ENCODE results near the gene CRHR1. TPM values are rescaled to one million over a fixed set of nuclear protein-coding genes. Genes with fewer than 3 reads are reported as not detected.

The CRHR1 gene
- total RNA-seq, 3 donors from 2014 or later (not counting 1 experiment from before 2014, with no cell fraction given) = not detected

DNA sequence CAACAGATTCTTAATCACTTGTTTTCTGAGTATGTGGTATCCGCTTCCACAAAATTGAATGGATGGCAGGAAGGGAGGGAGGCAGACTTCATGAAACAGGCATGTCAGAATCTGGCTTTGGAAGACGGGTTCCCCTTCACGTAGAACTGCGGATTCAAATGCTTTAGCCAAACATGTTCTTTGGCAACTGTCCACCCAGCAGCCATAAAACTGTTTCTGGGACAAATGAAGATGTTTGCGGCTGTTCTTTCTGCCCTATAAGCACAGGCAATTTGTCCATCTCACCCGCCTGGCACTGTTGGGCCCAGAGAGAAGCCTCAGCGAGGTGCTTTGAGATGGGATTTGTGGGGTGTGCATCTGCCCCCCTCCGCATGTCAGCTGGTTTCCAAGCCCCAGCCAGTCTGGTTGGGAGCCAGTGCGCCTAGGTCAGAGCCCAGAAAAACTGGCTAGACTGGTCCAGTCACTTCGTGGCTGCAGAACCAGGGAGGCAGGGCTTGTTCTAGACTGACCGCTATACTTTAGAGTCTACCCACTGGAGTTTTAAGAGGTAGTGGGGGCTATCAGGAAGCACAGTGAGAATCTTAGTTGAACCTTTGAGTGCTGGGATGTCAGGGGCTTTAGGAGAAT lies 6.3 kb downstream of the CRHR1 start:
- H3K36me3 Mint-ChIP-seq = no peaks in the 10 kb centered on the region
- no peaks in the 10 kb centered on the region for H3K9me3 ChIP-seq (ENCODE audit: control insufficient read depth, insufficient read depth, low read length)
- TF ChIP-seq, protein P1, sequence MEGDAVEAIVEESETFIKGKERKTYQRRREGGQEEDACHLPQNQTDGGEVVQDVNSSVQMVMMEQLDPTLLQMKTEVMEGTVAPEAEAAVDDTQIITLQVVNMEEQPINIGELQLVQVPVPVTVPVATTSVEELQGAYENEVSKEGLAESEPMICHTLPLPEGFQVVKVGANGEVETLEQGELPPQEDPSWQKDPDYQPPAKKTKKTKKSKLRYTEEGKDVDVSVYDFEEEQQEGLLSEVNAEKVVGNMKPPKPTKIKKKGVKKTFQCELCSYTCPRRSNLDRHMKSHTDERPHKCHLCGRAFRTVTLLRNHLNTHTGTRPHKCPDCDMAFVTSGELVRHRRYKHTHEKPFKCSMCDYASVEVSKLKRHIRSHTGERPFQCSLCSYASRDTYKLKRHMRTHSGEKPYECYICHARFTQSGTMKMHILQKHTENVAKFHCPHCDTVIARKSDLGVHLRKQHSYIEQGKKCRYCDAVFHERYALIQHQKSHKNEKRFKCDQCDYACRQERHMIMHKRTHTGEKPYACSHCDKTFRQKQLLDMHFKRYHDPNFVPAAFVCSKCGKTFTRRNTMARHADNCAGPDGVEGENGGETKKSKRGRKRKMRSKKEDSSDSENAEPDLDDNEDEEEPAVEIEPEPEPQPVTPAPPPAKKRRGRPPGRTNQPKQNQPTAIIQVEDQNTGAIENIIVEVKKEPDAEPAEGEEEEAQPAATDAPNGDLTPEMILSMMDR (IDR thresholded peaks at IDR 0.05) = no peak
- peaks cover 10% of the 10 kb centered on the region for H3K27me3 ChIP-seq (ENCODE audit: control insufficient read depth, insufficient read depth, low read length)
- no peak overlapping the region for H3K27ac Mint-ChIP-seq
- no peak overlapping the region for H3K4me3 ChIP-seq (ENCODE audit: low read length)
- intact Hi-C loops (cut with micrococcal nuclease) = no loop called here
- no peak for ATAC-seq
- peaks cover 0 to 5% of the 10 kb centered on the region in 2 donors for H3K4me1 Mint-ChIP-seq
- H3K27ac ChIP-seq (ENCODE audit: low read length) = no peak overlapping the region
- no peak overlapping the region for H3K4me3 Mint-ChIP-seq
- DNase-seq = no peak
- H3K36me3 ChIP-seq (ENCODE audit: control insufficient read depth, insufficient read depth, low read length) = no peaks in the 10 kb centered on the region
- no peaks in the 10 kb centered on the region for H3K9me3 Mint-ChIP-seq
- 86% methylated on average over 11 of the region's 11 CpGs for WGBS (ENCODE audit: insufficient coverage)
- peaks cover 52% of the 10 kb centered on the region in 2 donors for H3K27me3 Mint-ChIP-seq (ENCODE audit: low read depth in 2 of 2)
- H3K4me1 ChIP-seq (ENCODE audit: control insufficient read depth, insufficient read depth, low read length) = no peaks in the 10 kb centered on the region

DNA sequence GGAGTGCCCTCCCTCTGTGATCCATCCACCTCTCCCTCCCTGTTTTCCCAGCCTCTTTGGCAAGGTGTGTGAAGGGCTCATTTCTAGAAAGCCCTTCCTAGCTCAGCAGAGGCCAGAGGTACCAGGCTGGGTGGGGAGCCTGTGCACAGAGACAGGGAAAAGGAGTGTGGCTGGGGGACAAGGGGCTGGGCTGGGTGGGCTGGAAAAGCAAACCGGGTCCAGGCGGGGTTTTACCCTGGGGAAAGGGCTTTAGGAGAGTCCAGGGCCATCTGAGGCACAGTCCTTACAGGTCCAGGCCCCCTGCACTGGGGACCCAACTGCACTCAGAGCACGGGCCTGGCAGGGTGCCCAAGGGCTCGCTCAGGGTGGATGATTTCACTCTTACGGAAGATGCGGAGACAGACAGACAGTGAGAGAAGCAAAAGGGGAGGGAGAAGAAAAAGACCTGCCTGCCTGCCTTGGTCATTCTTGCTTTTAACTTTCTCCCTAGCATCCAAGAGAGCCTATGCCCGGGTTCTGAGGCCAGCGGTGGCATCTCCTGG lies 7.0 kb downstream of the CRHR1 start:
- H3K4me3 Mint-ChIP-seq = no peak overlapping the region
- Histone ChIP-seq H3K27me3 (ENCODE audit: control insufficient read depth, insufficient read depth, low read length) (peaks cover 11% of the 10 kb centered on the region), H3K4me1 (ENCODE audit: control insufficient read depth, insufficient read depth, low read length) (no peaks in the 10 kb centered on the region), H3K4me3 (ENCODE audit: low read length) (no peak overlapping the region), H3K27ac (ENCODE audit: low read length) (no peak overlapping the region), H3K9me3 (ENCODE audit: control insufficient read depth, insufficient read depth, low read length) (no peaks in the 10 kb centered on the region), H3K36me3 (ENCODE audit: control insufficient read depth, insufficient read depth, low read length) (no peaks in the 10 kb centered on the region)
- peaks cover 47 to 50% of the 10 kb centered on the region in 2 donors for H3K27me3 Mint-ChIP-seq (ENCODE audit: low read depth in 2 of 2)
- H3K36me3 Mint-ChIP-seq = no peaks in the 10 kb centered on the region
- TF ChIP-seq, protein P1 (IDR thresholded peaks at IDR 0.05) = no peak
- no peaks in the 10 kb centered on the region for H3K9me3 Mint-ChIP-seq
- DNase-seq = no peak
- WGBS (ENCODE audit: insufficient coverage) = 69% methylated on average over 8 of the region's 8 CpGs
- H3K27ac Mint-ChIP-seq = no peak overlapping the region
- peaks cover 0 to 5% of the 10 kb centered on the region in 2 donors for H3K4me1 Mint-ChIP-seq
- intact Hi-C loops (cut with micrococcal nuclease) = no loop called here
- ATAC-seq = no peak

DNA sequence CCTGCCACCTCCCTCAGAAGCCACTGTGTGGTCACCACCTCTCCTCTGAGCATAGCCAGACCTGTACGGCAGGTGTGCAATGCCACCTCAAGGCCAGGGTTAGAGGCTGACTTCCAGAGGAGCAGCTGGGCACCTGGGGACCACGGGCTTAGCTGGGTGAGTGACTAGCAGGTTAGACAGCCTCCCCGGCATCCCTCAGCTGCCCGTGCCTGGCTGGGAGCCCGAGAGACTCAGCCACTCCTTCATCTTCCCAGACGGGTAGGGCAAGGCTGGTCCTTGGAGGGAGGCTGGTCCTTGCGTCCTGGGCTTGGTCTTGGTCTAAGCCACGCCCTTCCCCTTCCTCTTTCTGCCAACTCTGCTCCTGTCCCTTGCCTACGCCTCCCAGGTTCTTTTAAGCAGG lies 7.8 kb downstream of the CRHR1 start:
- Mint-ChIP-seq H3K9me3 (no peaks in the 10 kb centered on the region), H3K36me3 (no peaks in the 10 kb centered on the region), H3K27ac (no peak overlapping the region), H3K27me3 (ENCODE audit: low read depth in 2 of 2) (peaks cover 44 to 45% of the 10 kb centered on the region in 2 donors), H3K4me3 (no peak overlapping the region), H3K4me1 (peaks cover 0 to 5% of the 10 kb centered on the region in 2 donors)
- Histone ChIP-seq H3K27me3 (ENCODE audit: control insufficient read depth, insufficient read depth, low read length) (peaks cover 6% of the 10 kb centered on the region), H3K9me3 (ENCODE audit: control insufficient read depth, insufficient read depth, low read length) (no peaks in the 10 kb centered on the region), H3K4me1 (ENCODE audit: control insufficient read depth, insufficient read depth, low read length) (no peaks in the 10 kb centered on the region), H3K27ac (ENCODE audit: low read length) (no peak overlapping the region), H3K4me3 (ENCODE audit: low read length) (no peak overlapping the region), H3K36me3 (ENCODE audit: control insufficient read depth, insufficient read depth, low read length) (no peaks in the 10 kb centered on the region)
- TF ChIP-seq, protein P1 (IDR thresholded peaks at IDR 0.05) = no peak
- DNase-seq (no peak), ATAC-seq (no peak)
- intact Hi-C loops (cut with micrococcal nuclease) = no loop called here
- 64% methylated on average over 9 of the region's 9 CpGs for WGBS (ENCODE audit: insufficient coverage)

DNA sequence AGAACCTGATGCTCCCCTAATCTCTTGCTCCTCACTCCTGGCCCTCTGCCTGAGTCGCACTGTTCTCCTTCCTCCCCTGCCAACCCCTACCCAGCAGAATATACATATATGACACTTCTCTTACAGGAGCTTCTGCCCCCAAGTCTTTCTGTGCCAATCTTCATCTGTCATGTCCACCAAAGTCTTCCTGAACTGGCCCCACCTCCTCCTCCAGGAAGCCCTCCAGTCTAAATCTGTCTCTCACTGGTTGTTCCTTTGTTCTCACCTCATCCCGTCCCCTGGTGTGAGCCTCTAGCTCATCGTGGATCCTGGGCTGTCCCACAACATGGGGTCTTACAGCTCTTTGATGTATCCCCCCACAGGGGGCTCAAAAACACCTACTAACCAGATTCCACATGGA lies 8.3 kb downstream of the CRHR1 start:
- Mint-ChIP-seq H3K4me3 (no peak overlapping the region), H3K9me3 (no peaks in the 10 kb centered on the region), H3K27me3 (ENCODE audit: low read depth in 2 of 2) (peaks cover 39 to 40% of the 10 kb centered on the region in 2 donors), H3K27ac (no peak overlapping the region), H3K4me1 (peaks cover 0 to 5% of the 10 kb centered on the region in 2 donors), H3K36me3 (no peaks in the 10 kb centered on the region)
- Histone ChIP-seq H3K36me3 (ENCODE audit: control insufficient read depth, insufficient read depth, low read length) (no peaks in the 10 kb centered on the region), H3K27me3 (ENCODE audit: control insufficient read depth, insufficient read depth, low read length) (peaks cover 5% of the 10 kb centered on the region), H3K4me1 (ENCODE audit: control insufficient read depth, insufficient read depth, low read length) (no peaks in the 10 kb centered on the region), H3K4me3 (ENCODE audit: low read length) (no peak overlapping the region), H3K9me3 (ENCODE audit: control insufficient read depth, insufficient read depth, low read length) (no peaks in the 10 kb centered on the region), H3K27ac (ENCODE audit: low read length) (no peak overlapping the region)
- intact Hi-C loops (cut with micrococcal nuclease) = no loop called here
- WGBS (ENCODE audit: insufficient coverage) = 69% methylated on average over 3 of the region's 3 CpGs
- no peak for ATAC-seq
- DNase-seq = no peak
- TF ChIP-seq, protein P1 (IDR thresholded peaks at IDR 0.05) = no peak
